Measurements from ENCODE around the gene HSDL2.
"Not testable (repeated sequence)": the region's sequence is repeated elsewhere in the genome, so short reads cannot be mapped to it uniquely, and the experiment has no call there.

The HSDL2 gene

GRCh38 chr9:112380102-112380824 lies at the start of gene HSDL2:
HSDL2 (plus strand) TSS chr9:112380108; CDS start chr9:112380164, 56 bp downstream.
- no peak for DNase-seq (ENCODE audit: low read depth in 2 of 2)

GRCh38 chr9:112331674-112331952 lies 48.3 kb upstream of the HSDL2 start:
- DNase-seq (ENCODE audit: low read depth in 2 of 2) = no peak

- DNase-seq (ENCODE audit: low read depth in 2 of 2) = no peak
These were observed 47.7 kb upstream of the HSDL2 start for GRCh38 chr9:112332214-112332613.

GRCh38 chr9:112332674-112332976 lies 47.3 kb upstream of the HSDL2 start:
- no peak for DNase-seq (ENCODE audit: low read depth in 2 of 2)

- DNase-seq (ENCODE audit: low read depth in 2 of 2) = peak; percentile 61 to 69
These were observed 46.8 kb upstream of the HSDL2 start, which contains the start of gene PTBP3 for GRCh38 chr9:112332977-112333638. PTBP3 (minus strand) TSS chr9:112333619; CDS start chr9:112297865, 35,754 bp downstream.

- DNase-seq (ENCODE audit: low read depth in 2 of 2) = peak; percentile 86 to 93
These were observed 46.1 kb upstream of the HSDL2 start for GRCh38 chr9:112333639-112334431.

GRCh38 chr9:112334432-112334841 lies 45.5 kb upstream of the HSDL2 start:
- peak in 1 of 2 donors; percentile 7 for DNase-seq (ENCODE audit: low read depth in 2 of 2)

- no peak for DNase-seq (ENCODE audit: low read depth in 2 of 2)
These were observed 42.4 kb upstream of the HSDL2 start for GRCh38 chr9:112337547-112337946.

GRCh38 chr9:112338561-112338960 lies 41.3 kb upstream of the HSDL2 start:
- DNase-seq (ENCODE audit: low read depth in 2 of 2) = no peak

GRCh38 chr9:112339886-112340285 lies 40.0 kb upstream of the HSDL2 start:
- no peak for DNase-seq (ENCODE audit: low read depth in 2 of 2)

- no peak for DNase-seq (ENCODE audit: low read depth in 2 of 2)
These were observed 38.2 kb upstream of the HSDL2 start for GRCh38 chr9:112341730-112342129.

- peak; percentile 16 to 59 for DNase-seq (ENCODE audit: low read depth in 2 of 2)
These were observed 31.5 kb upstream of the HSDL2 start for GRCh38 chr9:112348257-112349007.

GRCh38 chr9:112349008-112349333 lies 30.9 kb upstream of the HSDL2 start:
- no peak for DNase-seq (ENCODE audit: low read depth in 2 of 2)

- no peak for DNase-seq (ENCODE audit: low read depth in 2 of 2)
These were observed 28.7 kb upstream of the HSDL2 start for GRCh38 chr9:112351184-112351583.

GRCh38 chr9:112352209-112352608 lies 27.7 kb upstream of the HSDL2 start:
- no peak for DNase-seq (ENCODE audit: low read depth in 2 of 2)

- no peak for DNase-seq (ENCODE audit: low read depth in 2 of 2)
These were observed 25.7 kb upstream of the HSDL2 start for GRCh38 chr9:112354081-112354743.

- no peak for DNase-seq (ENCODE audit: low read depth in 2 of 2)
These were observed 24.4 kb upstream of the HSDL2 start for GRCh38 chr9:112355427-112355897.

- no peak for DNase-seq (ENCODE audit: low read depth in 2 of 2)
These were observed 19.7 kb upstream of the HSDL2 start for GRCh38 chr9:112360047-112360804.

- no peak for DNase-seq (ENCODE audit: low read depth in 2 of 2)
These were observed 18.3 kb upstream of the HSDL2 start for GRCh38 chr9:112361601-112362000.

- DNase-seq (ENCODE audit: low read depth in 2 of 2) = no peak
These were observed 15.1 kb upstream of the HSDL2 start for GRCh38 chr9:112364761-112365160.

GRCh38 chr9:112365257-112365656 lies 14.7 kb upstream of the HSDL2 start:
- DNase-seq (ENCODE audit: low read depth in 2 of 2) = not testable (repeated sequence)
